Left lung (tissue), 10 donors: ENCODE measurements around the gene RSBN1L. TPM values are rescaled to one million over a fixed set of nuclear protein-coding genes. Genes with fewer than 3 reads are reported as not detected.

Source experiments
- ATAC-seq: fragments of 200-7000 bp; cut with Tn5 transposase; one replicate; pipeline ENCODE4 v1.9.1; 2020; ENCODE audit warnings: moderate library complexity
- DNase-seq, 4 donors: peaks; one replicate each; pipeline ENCODE4 v3.0.0-alpha.2; 2013 to 2020
- H3K27ac ChIP-seq, 2 donors: fragments of 200-600 bp; sonication (generic) in 1 of 2; one replicate each; pipeline versions ENCODE4 v1.5.0 to v1.8.0; 2020 to 2021
- H3K27me3 ChIP-seq, 2 donors: fragments of 200-600 bp; sonication (generic) in 1 of 2; one replicate each; pipeline versions ENCODE4 v1.5.0 to v1.8.0; 2020 to 2021
- H3K36me3 ChIP-seq, 2 donors: fragments of 200-600 bp; sonication (generic) in 1 of 2; one replicate each; pipeline versions ENCODE4 v1.5.0 to v1.8.0; 2020 to 2021
- H3K4me1 ChIP-seq, 2 donors: fragments of 200-600 bp; one replicate each; pipeline ENCODE4 v1.8.0; 2021
- H3K4me3 ChIP-seq, 2 donors: fragments of 200-600 bp; sonication (generic) in 1 of 2; one replicate each; pipeline versions ENCODE4 v1.5.0 to v1.8.0; 2020 to 2021; ENCODE audit warnings: mild to moderate bottlenecking in 1 of 2
- H3K9me3 ChIP-seq, 2 donors: fragments of 200-600 bp; sonication (generic) in 1 of 2; one replicate each; pipeline versions ENCODE4 v1.5.0 to v1.8.0; 2020 to 2021
- CTCF ChIP-seq, 2 donors: fragments of 200-600 bp; sonication (generic) in 1 of 2; IDR thresholded peaks; one replicate each; pipeline versions ENCODE4 v1.5.0 to v1.8.0; 2021; ENCODE audit warnings: antibody characterized with exemption in 2 of 2
- intact Hi-C, 2 donors: fragments of 100-400 bp; cut with DNase I; formaldehyde crosslinking; loops; one replicate each; pipeline versions ENCODE4 v1.11.2 to v1.14.2; 2022
- polyA plus RNA-seq, 6 donors: library from polyadenylated mRNA; unstranded; fragments of 120-200 nt; gene quantifications; one replicate each; pipeline ENCODE4 v1.2.1, GENCODE V29; 2013; ENCODE audit not compliant: insufficient read length in 6 of 6
- total RNA-seq, 2 donors: library from RNA; stranded (reverse); fragmentation: NEBNext Ultra II Directional; extraction: Animal tissue kit (Norgen Biotek cat#: 25700); gene quantifications; one replicate each; pipeline ENCODE4 v1.2.1, GENCODE V29; 2021
- donor health status: DM: no; HTN: yes; CAD: no.
- donor health status: DM: no; HTN: no; CAD: no.

Gene RSBN1L
- total and polyA plus RNA-seq, 8 donors, result 16.7 to 47.2 (median 37.6) TPM

GRCh38 chr7:77800158-77800557, 103.9 kb downstream of the RSBN1L start:
- H3K36me3 ChIP-seq, result no peaks in the 10 kb centered on the region
- ATAC-seq (no peak), DNase-seq (no peak)
- peaks cover 14 to 40% of the 10 kb centered on the region in 2 donors for H3K4me1 ChIP-seq
- no peaks in the 10 kb centered on the region for H3K27me3 ChIP-seq
- intact Hi-C loops, result no loop called here
- H3K9me3 ChIP-seq, result no peaks in the 10 kb centered on the region
- H3K27ac ChIP-seq, result peak overlapping the region in 1 of 2 donors; percentile 84
- TF ChIP-seq CTCF (IDR thresholded peaks at IDR 0.05), result no peak
- H3K4me3 ChIP-seq, result no peak overlapping the region

GRCh38 chr7:77800730-77801129, 104.5 kb downstream of the RSBN1L start:
- intact Hi-C loops, result no loop called here
- Histone ChIP-seq H3K27ac (no peak overlapping the region), H3K9me3 (peaks cover 0 to 3% of the 10 kb centered on the region in 2 donors), H3K36me3 (no peaks in the 10 kb centered on the region), H3K4me1 (peaks cover 14 to 34% of the 10 kb centered on the region in 2 donors), H3K4me3 (no peak overlapping the region), H3K27me3 (no peaks in the 10 kb centered on the region)
- DNase-seq (no peak), ATAC-seq (no peak)
- no peak for TF ChIP-seq CTCF (IDR thresholded peaks at IDR 0.05)

- Histone ChIP-seq H3K9me3 (peaks cover 0 to 22% of the 10 kb centered on the region in 2 donors), H3K27me3 (no peaks in the 10 kb centered on the region), H3K27ac (no peak overlapping the region), H3K36me3 (no peaks in the 10 kb centered on the region), H3K4me1 (peaks cover 0 to 15% of the 10 kb centered on the region in 2 donors), H3K4me3 (no peak overlapping the region)
- TF ChIP-seq CTCF (IDR thresholded peaks at IDR 0.05), result no peak
- no peak for ATAC-seq
- DNase-seq, result no peak
- intact Hi-C loops, result no loop called here
Measured at GRCh38 chr7:77802557-77803405, 106.5 kb downstream of the RSBN1L start.

GRCh38 chr7:77806425-77806824, 110.2 kb downstream of the RSBN1L start:
- DNase-seq (no peak), ATAC-seq (no peak)
- intact Hi-C loops, result no loop called here
- H3K9me3 ChIP-seq, result peaks cover 0 to 29% of the 10 kb centered on the region in 2 donors
- H3K27me3 ChIP-seq, result no peaks in the 10 kb centered on the region
- no peaks in the 10 kb centered on the region for H3K36me3 ChIP-seq
- no peak overlapping the region for H3K4me3 ChIP-seq
- no peak overlapping the region for H3K27ac ChIP-seq
- no peak for TF ChIP-seq CTCF (IDR thresholded peaks at IDR 0.05)
- H3K4me1 ChIP-seq, result no peaks in the 10 kb centered on the region

- no peak for TF ChIP-seq CTCF (IDR thresholded peaks at IDR 0.05)
- Histone ChIP-seq H3K27ac (no peak overlapping the region), H3K36me3 (no peaks in the 10 kb centered on the region), H3K27me3 (no peaks in the 10 kb centered on the region), H3K4me3 (no peak overlapping the region), H3K4me1 (peaks cover 0 to 7% of the 10 kb centered on the region in 2 donors), H3K9me3 (peaks cover 0 to 29% of the 10 kb centered on the region in 2 donors)
- ATAC-seq (no peak), DNase-seq (no peak)
- intact Hi-C loops, result no loop called here
Measured at GRCh38 chr7:77808517-77808916, 112.3 kb downstream of the RSBN1L start.
